ENCODE data around the gene CXCL1. TPM values are rescaled to one million over a fixed set of nuclear protein-coding genes. Genes with fewer than 3 reads are reported as not detected.

Gene CXCL1
- total RNA-seq, 1 experiment from 2014 or later = 2.0 TPM

- no peak for DNase-seq (ENCODE audit: low read depth)
Measured at GRCh38 chr4:73916172-73916925, 47.2 kb downstream of the CXCL1 start.

- peak; percentile 93 for DNase-seq (ENCODE audit: low read depth)
Measured at GRCh38 chr4:73917081-73917501, 47.9 kb downstream of the CXCL1 start.

GRCh38 chr4:73918058-73918457 lies 48.9 kb downstream of the CXCL1 start:
- DNase-seq (ENCODE audit: low read depth) = no peak

- peak; percentile 62 for DNase-seq (ENCODE audit: low read depth)
Measured at GRCh38 chr4:73919691-73920090, 50.5 kb downstream of the CXCL1 start.

Other genes with a start within 250 kb of the CXCL1 start
- gene RASSF6, start 249.0 kb upstream of the CXCL1 start, total RNA-seq (2014; rRNA removed) = 0.17 and 0.51 TPM in 2 replicates
- gene CXCL8, start 128.8 kb upstream of the CXCL1 start, total RNA-seq (2014; rRNA removed) = 3.2 and 5.9 TPM in 2 replicates
- gene CXCL6, start 32.7 kb upstream of the CXCL1 start, total RNA-seq (2014; rRNA removed) = 0.34 and 0.58 TPM in 2 replicates
- gene PF4V1, start 16.1 kb upstream of the CXCL1 start, total RNA-seq (2014; rRNA removed) = not detected in 2 replicates
- not detected in 2 replicates for gene PF4, start 112.6 kb downstream of the CXCL1 start, total RNA-seq (2014; rRNA removed)
- 0.64 TPM in 1 of 2 replicates, not detected in the other for gene PPBP, start 118.8 kb downstream of the CXCL1 start, total RNA-seq (2014; rRNA removed)
- 0.06 TPM in 1 of 2 replicates, not detected in the other for gene CXCL5, start 129.3 kb downstream of the CXCL1 start, total RNA-seq (2014; rRNA removed)
- gene CXCL3, start 169.3 kb downstream of the CXCL1 start, total RNA-seq (2014; rRNA removed) = 8.7 and 16.0 TPM in 2 replicates
- 7.3 and 9.9 TPM in 2 replicates for gene CXCL2, start 229.8 kb downstream of the CXCL1 start, total RNA-seq (2014; rRNA removed)